ENCODE results near the gene HEYL. TPM values are rescaled to one million over a fixed set of nuclear protein-coding genes. Genes with fewer than 3 reads are reported as not detected.

The HEYL gene
- total RNA-seq, 6 experiments from 2014 or later, result not detected

DNA sequence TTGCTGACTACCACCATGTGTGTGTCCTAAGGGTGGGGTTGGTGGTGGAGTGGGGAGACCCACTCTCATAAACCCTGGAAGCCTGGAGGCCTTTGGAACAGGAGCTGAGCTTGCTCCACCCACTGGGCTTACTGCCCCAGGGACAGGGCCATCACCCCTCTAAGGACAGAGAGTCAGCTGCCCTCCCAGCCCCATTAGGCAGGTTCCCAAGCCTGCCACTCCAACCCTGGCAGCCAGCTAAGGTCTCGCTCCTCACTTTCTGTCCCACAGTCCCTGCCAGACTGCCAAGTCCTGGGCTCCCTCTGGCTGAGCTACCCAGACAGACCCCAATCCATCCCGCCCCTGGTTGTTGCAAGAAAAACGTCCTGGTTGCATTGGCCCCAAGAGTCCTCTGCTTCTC, 28.7 kb upstream of the HEYL start:
- H3K9me3 Mint-ChIP-seq, result no peaks in the 10 kb centered on the region
- no peak overlapping the region for H3K4me3 Mint-ChIP-seq
- peaks cover 46% of the 10 kb centered on the region for H3K27me3 Mint-ChIP-seq (ENCODE audit: insufficient read depth)
- TF ChIP-seq, protein P1, sequence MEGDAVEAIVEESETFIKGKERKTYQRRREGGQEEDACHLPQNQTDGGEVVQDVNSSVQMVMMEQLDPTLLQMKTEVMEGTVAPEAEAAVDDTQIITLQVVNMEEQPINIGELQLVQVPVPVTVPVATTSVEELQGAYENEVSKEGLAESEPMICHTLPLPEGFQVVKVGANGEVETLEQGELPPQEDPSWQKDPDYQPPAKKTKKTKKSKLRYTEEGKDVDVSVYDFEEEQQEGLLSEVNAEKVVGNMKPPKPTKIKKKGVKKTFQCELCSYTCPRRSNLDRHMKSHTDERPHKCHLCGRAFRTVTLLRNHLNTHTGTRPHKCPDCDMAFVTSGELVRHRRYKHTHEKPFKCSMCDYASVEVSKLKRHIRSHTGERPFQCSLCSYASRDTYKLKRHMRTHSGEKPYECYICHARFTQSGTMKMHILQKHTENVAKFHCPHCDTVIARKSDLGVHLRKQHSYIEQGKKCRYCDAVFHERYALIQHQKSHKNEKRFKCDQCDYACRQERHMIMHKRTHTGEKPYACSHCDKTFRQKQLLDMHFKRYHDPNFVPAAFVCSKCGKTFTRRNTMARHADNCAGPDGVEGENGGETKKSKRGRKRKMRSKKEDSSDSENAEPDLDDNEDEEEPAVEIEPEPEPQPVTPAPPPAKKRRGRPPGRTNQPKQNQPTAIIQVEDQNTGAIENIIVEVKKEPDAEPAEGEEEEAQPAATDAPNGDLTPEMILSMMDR (IDR thresholded peaks at IDR 0.05), result no peak
- DNase-seq, result no peak
- no peak overlapping the region for H3K27ac Mint-ChIP-seq
- no peaks in the 10 kb centered on the region for H3K36me3 Mint-ChIP-seq (ENCODE audit: low read depth)
- H3K4me1 Mint-ChIP-seq (ENCODE audit: low read depth), result peaks cover 4% of the 10 kb centered on the region; the same call in 1 of the 2 replicates

DNA sequence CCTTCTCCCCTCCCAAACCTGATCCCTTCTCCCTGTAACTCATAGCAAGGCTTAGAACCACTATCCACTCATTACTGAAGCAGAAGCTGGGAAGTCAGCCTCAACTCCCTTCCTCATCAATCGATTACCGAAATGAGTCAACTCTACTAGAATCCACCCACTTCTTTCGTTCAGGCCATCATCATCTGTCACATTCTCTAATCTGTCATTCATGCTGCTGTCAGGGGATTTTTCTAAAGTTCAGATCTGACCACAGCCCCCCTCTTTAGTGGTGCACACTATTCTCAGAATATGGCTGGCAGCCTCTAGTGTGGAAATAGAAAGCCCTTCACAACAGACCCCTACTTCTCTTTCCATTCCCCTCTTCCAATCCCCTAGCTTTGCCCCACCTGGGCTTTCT, 27.3 kb upstream of the HEYL start:
- H3K4me1 Mint-ChIP-seq (ENCODE audit: low read depth), result no peaks in the 10 kb centered on the region
- H3K36me3 Mint-ChIP-seq (ENCODE audit: low read depth), result no peaks in the 10 kb centered on the region
- no peak for DNase-seq
- peaks cover 46% of the 10 kb centered on the region for H3K27me3 Mint-ChIP-seq (ENCODE audit: insufficient read depth)
- TF ChIP-seq, protein P1 (IDR thresholded peaks at IDR 0.05), result no peak
- no peaks in the 10 kb centered on the region for H3K9me3 Mint-ChIP-seq
- H3K4me3 Mint-ChIP-seq, result no peak overlapping the region
- H3K27ac Mint-ChIP-seq, result no peak overlapping the region

DNA sequence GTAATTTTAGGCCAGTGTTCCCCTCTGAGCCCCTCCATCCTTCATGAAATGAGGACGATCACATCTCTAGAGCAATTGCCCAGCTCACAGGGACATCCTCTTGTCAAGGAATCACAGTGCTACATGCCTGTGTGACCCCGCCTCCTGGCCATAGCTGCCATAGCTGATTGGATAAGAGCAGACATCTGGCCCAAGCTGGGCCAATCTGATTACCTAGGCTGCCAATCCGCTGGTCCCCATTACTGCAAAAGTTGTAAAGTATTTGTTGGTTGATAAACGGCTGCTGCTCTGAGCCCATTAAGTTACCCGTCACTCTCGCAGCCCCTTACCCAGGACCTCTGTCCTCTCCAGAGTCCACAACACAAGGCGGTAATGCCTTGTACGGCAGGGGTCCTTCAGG, 24.1 kb upstream of the HEYL start:
- TF ChIP-seq, protein P1 (IDR thresholded peaks at IDR 0.05), result no peak
- no peak for DNase-seq
- no peaks in the 10 kb centered on the region for H3K36me3 Mint-ChIP-seq (ENCODE audit: low read depth)
- H3K27ac Mint-ChIP-seq, result no peak overlapping the region
- H3K27me3 Mint-ChIP-seq (ENCODE audit: insufficient read depth), result peaks cover 55% of the 10 kb centered on the region
- no peaks in the 10 kb centered on the region for H3K9me3 Mint-ChIP-seq
- H3K4me3 Mint-ChIP-seq, result no peak overlapping the region
- no peaks in the 10 kb centered on the region for H3K4me1 Mint-ChIP-seq (ENCODE audit: low read depth)

DNA sequence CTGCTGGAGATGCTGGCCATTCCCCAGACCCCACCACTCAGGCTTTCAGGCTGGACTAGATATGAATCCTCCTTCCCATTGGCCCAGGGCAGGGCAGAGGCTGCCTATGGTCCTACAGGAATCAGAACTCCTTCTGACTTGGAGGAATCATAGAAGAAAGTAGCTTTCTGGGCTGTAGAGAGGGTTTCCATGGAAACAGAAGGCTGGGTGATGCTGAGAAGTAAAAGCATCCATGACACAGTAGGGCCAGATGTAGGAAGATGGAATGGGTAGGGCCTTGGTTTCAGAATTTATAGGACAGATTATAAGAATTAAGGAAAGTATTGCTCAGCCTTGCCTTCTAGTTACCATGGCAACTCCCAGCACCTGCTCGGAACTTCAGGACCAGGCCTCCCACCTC, 23.4 kb upstream of the HEYL start:
- Mint-ChIP-seq H3K36me3 (ENCODE audit: low read depth) (no peaks in the 10 kb centered on the region), H3K27me3 (ENCODE audit: insufficient read depth) (peaks cover 50% of the 10 kb centered on the region), H3K9me3 (no peaks in the 10 kb centered on the region), H3K4me3 (no peak overlapping the region), H3K4me1 (ENCODE audit: low read depth) (peaks cover 1% of the 10 kb centered on the region; the same call in 1 of the 2 replicates), H3K27ac (no peak overlapping the region)
- TF ChIP-seq, protein P1 (IDR thresholded peaks at IDR 0.05), result no peak
- no peak for DNase-seq

DNA sequence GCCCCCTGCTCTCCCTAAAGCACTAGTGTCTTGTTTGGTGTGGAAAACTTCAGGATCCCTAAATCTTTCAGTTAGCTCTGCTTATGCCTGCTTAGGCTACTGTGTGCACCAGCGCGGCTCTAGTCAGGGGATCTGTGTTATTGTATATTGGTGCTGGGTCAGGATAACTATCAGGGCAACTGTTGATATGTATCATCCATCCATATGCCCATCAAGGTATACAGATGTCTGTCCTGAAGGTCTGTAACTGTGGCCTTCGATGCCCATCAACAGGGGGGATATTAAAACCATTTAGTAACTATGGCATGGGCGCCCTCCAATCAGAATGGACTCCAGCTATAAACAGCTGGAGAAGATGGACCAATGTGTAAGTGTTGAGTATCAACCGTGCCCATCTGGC, 20.1 kb upstream of the HEYL start:
- Mint-ChIP-seq H3K27ac (no peak overlapping the region), H3K4me1 (ENCODE audit: low read depth) (peaks cover 9% of the 10 kb centered on the region; the same call in 1 of the 2 replicates), H3K27me3 (ENCODE audit: insufficient read depth) (peaks cover 48% of the 10 kb centered on the region)

More for the DNA sequence above, 20.1 kb upstream of the HEYL start:
- H3K4me3 Mint-ChIP-seq, result no peak overlapping the region
- no peaks in the 10 kb centered on the region for H3K36me3 Mint-ChIP-seq (ENCODE audit: low read depth)
- no peaks in the 10 kb centered on the region for H3K9me3 Mint-ChIP-seq
- TF ChIP-seq, protein P1 (IDR thresholded peaks at IDR 0.05), result no peak
- DNase-seq, result no peak

Measured in HFFc6 (cell line).